H9 (cell line): Measurements from ENCODE around the gene GRIK1. TPM values are rescaled to one million over a fixed set of nuclear protein-coding genes. Genes with fewer than 3 reads are reported as not detected.

Experiments used
- DNase-seq: peaks from one replicate; pipeline ENCODE4 v3.0.0-alpha.2; 2017
- H2AFZ ChIP-seq: one replicate; pipeline ENCODE4 v1.6.1; 2013; ENCODE audit warnings: mild to moderate bottlenecking, low read length, control low read depth, moderate library complexity
- H2AK5ac ChIP-seq: 2 replicates; pipeline ENCODE4 v1.6.1; 2013; ENCODE audit warnings: low read length, control low read depth, mixed read lengths; ENCODE audit not compliant: insufficient read length
- H2BK120ac ChIP-seq: one replicate; pipeline ENCODE4 v1.6.1; 2013; ENCODE audit warnings: low read depth, mild to moderate bottlenecking, low read length, control low read depth, inconsistent platforms; ENCODE audit not compliant: poor library complexity, severe bottlenecking
- H2BK12ac ChIP-seq: 2 replicates; pipeline ENCODE4 v1.6.1; 2013; ENCODE audit warnings: low read length, control low read depth, mixed read lengths, low read depth; ENCODE audit not compliant: insufficient read length
- H2BK15ac ChIP-seq: 2 replicates; pipeline ENCODE4 v1.6.1; 2013; ENCODE audit warnings: low read depth, low read length, control low read depth
- H2BK20ac ChIP-seq: one replicate; pipeline ENCODE4 v1.6.1; 2013; ENCODE audit warnings: low read depth, mild to moderate bottlenecking, low read length, control low read depth, inconsistent platforms; ENCODE audit not compliant: poor library complexity, severe bottlenecking
- H2BK5ac ChIP-seq: 2 replicates; pipeline ENCODE4 v1.6.1; 2013; ENCODE audit warnings: low read length, control low read depth, mixed read lengths; ENCODE audit not compliant: insufficient read length
- H3K14ac ChIP-seq: 2 replicates; pipeline ENCODE4 v1.6.1; 2013; ENCODE audit warnings: low read length, control low read depth; ENCODE audit not compliant: insufficient read depth
- H3K18ac ChIP-seq: 2 replicates; pipeline ENCODE4 v1.6.1; 2013; ENCODE audit warnings: low read depth, mild to moderate bottlenecking, mixed read lengths, low read length, control low read depth; ENCODE audit not compliant: insufficient read length
- H3K23ac ChIP-seq: 2 replicates; pipeline ENCODE4 v1.6.1; 2013; ENCODE audit warnings: low read length, control low read depth, mixed read lengths, low read depth; ENCODE audit not compliant: insufficient read length
- H3K23me2 ChIP-seq: 2 replicates; pipeline ENCODE4 v1.6.1; 2013; ENCODE audit warnings: low read depth, mild to moderate bottlenecking, mixed read lengths, low read length, control low read depth; ENCODE audit not compliant: insufficient read length, poor library complexity, severe bottlenecking
- H3K27ac ChIP-seq: 2 replicates; pipeline ENCODE4 v1.5.1; 2013; ENCODE audit warnings: low read length, control low read depth, mixed read lengths, low read depth; ENCODE audit not compliant: insufficient read length
- H3K27me3 ChIP-seq: 2 replicates; pipeline ENCODE4 v1.6.1; 2013; ENCODE audit warnings: low read length, control low read depth, inconsistent platforms; ENCODE audit not compliant: insufficient read depth
- H3K4ac ChIP-seq: 2 replicates; pipeline ENCODE4 v1.6.1; 2013; ENCODE audit warnings: low read depth, mild to moderate bottlenecking, control low read depth, inconsistent platforms, low read length, moderate library complexity
- H3K4me1 ChIP-seq: 2 replicates; pipeline ENCODE4 v1.6.1; 2013; ENCODE audit warnings: low read length, control low read depth, inconsistent platforms; ENCODE audit not compliant: insufficient read depth
- H3K4me2 ChIP-seq: 2 replicates; pipeline ENCODE4 v1.6.1; 2013; ENCODE audit warnings: low read length, control low read depth, mixed read lengths; ENCODE audit not compliant: insufficient read length, insufficient read depth
- H3K56ac ChIP-seq: 2 replicates; pipeline ENCODE4 v1.6.1; 2013; ENCODE audit warnings: low read depth, mild to moderate bottlenecking, mixed read lengths, low read length, control low read depth; ENCODE audit not compliant: insufficient read length
- H3K79me1 ChIP-seq: 2 replicates; pipeline ENCODE4 v1.6.1; 2013; ENCODE audit warnings: low read depth, mild to moderate bottlenecking, moderate library complexity, low read length, control low read depth, inconsistent platforms; ENCODE audit not compliant: insufficient read depth, poor library complexity, severe bottlenecking
- H3K79me2 ChIP-seq: 2 replicates; pipeline ENCODE4 v1.6.1; 2013; ENCODE audit warnings: low read length, control low read depth, inconsistent platforms; ENCODE audit not compliant: insufficient read depth
- H3K9ac ChIP-seq: 2 replicates; pipeline ENCODE4 v1.6.1; 2013; ENCODE audit warnings: low read length, control low read depth, mixed read lengths; ENCODE audit not compliant: insufficient read length; ENCODE audit errors: extremely low read depth
- H3K9me3 ChIP-seq: one replicate; pipeline ENCODE4 v1.6.1; 2013; ENCODE audit warnings: low read depth, low read length, inconsistent platforms; ENCODE audit not compliant: control insufficient read depth
- H3T11ph ChIP-seq: one replicate; pipeline ENCODE4 v1.6.1; 2013; ENCODE audit warnings: mild to moderate bottlenecking, low read length, control low read depth, inconsistent platforms
- H4K20me1 ChIP-seq: one replicate; pipeline ENCODE4 v1.6.1; 2013; ENCODE audit not compliant: control insufficient read depth, insufficient read length, insufficient read depth
- H4K5ac ChIP-seq: 2 replicates; pipeline ENCODE4 v1.6.1; 2013; ENCODE audit warnings: low read depth, mild to moderate bottlenecking, mixed read lengths, low read length, control low read depth; ENCODE audit not compliant: insufficient read length
- H4K8ac ChIP-seq: replicated peaks from 2 replicates; pipeline ENCODE4 v1.6.1; 2013; ENCODE audit warnings: low read length, control low read depth, mixed read lengths, low read depth; ENCODE audit not compliant: insufficient read length
- H4K91ac ChIP-seq: 2 replicates; pipeline ENCODE4 v1.6.1; 2013; ENCODE audit warnings: low read depth, mild to moderate bottlenecking, moderate library complexity, mixed read lengths, low read length, control low read depth; ENCODE audit not compliant: insufficient read length
- H3K27ac Mint-ChIP-seq, 3 experiments: 2 replicates in 2 of 3; 3 replicates in 1 of 3; pipeline ENCODE4 v1.8.0; 2020 to 2021; ENCODE audit warnings: mixed read lengths in 3 of 3, mild to moderate bottlenecking in 1 of 3, moderate library complexity in 1 of 3
- H3K27me3 Mint-ChIP-seq: 2 replicates; pipeline ENCODE4 v1.8.0; 2021; ENCODE audit warnings: low read depth, mild to moderate bottlenecking, moderate library complexity, mixed read lengths
- H3K36me3 Mint-ChIP-seq, 3 experiments: 2 replicates in 2 of 3; 3 replicates in 1 of 3; pipeline ENCODE4 v1.8.0; 2020 to 2021; ENCODE audit warnings: low read depth in 3 of 3, mixed read lengths in 3 of 3; ENCODE audit not compliant: insufficient read depth in 1 of 3
- H3K4me1 Mint-ChIP-seq, 2 experiments: 2 replicates each; pipeline ENCODE4 v1.8.0; 2020; ENCODE audit warnings: mixed read lengths in 2 of 2
- H3K4me3 Mint-ChIP-seq, 2 experiments: 2 replicates in 1 of 2; 3 replicates in 1 of 2; pipeline ENCODE4 v1.8.0; 2020 to 2021; ENCODE audit warnings: mild to moderate bottlenecking in 2 of 2, mixed read lengths in 2 of 2, moderate library complexity in 1 of 2
- H3K9me3 Mint-ChIP-seq, 2 experiments: 2 replicates in 1 of 2; 3 replicates in 1 of 2; pipeline ENCODE4 v1.8.0; 2020; ENCODE audit warnings: mild to moderate bottlenecking in 2 of 2, mixed read lengths in 2 of 2, moderate library complexity in 1 of 2
- WGBS: extraction: QIAGEN DNeasy Blood & Tissue Kit; methylation state at CpG from one replicate; pipeline ENCODE4 v1.1.7; 2013; ENCODE audit warnings: missing lambda C conversion rate, low lambda C conversion rate, mixed read lengths; ENCODE audit not compliant: insufficient read length; ENCODE audit errors: extremely low coverage; 5-methylcytosine and 5-hydroxymethylcytosine counted together
- total RNA-seq: library from RNA; stranded (reverse); gene quantifications from 2 replicates; pipeline ENCODE4 v1.2.1, GENCODE V29; 2021
- TF ChIP-seq, protein P1 (sequence below): fragments of 200-600 bp; sonication (generic); conservative IDR thresholded peaks from 3 replicates; pipeline ENCODE4 v1.8.0; 2021; ENCODE audit warnings: antibody characterized with exemption, mild to moderate bottlenecking

The GRIK1 gene
- total RNA-seq, 1 experiment from 2014 or later, result not detected

DNA sequence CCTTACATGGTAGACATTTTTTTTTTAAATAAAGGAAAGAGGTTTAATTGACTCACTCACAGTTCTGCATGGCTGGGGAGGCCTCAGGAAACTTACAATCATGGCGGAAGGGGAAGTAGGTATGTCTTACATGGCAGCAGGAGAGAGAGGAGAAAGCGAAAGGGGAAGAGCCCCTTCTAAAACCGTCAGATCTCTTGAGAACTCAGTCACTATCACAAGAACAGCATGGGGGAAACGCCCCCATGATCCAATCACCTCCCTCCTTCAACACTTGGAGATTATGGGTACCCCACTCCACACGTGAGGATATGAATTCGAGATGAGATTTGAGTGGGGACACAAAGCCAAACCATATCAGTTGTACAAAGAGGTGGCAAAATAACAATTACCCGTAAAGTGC lies 301.7 kb downstream of the GRIK1 start:
- no peak overlapping the region for H3K18ac ChIP-seq
- no peak overlapping the region for H2BK120ac ChIP-seq
- no peak overlapping the region for H3K56ac ChIP-seq
- H2BK15ac ChIP-seq, result no peak overlapping the region
- no peak overlapping the region for H2BK20ac ChIP-seq
- H3K14ac ChIP-seq, result no peak overlapping the region
- no peak overlapping the region for H3K23ac ChIP-seq
- no peak for DNase-seq
- H4K91ac ChIP-seq, result no peak overlapping the region
- no peak overlapping the region for H2AK5ac ChIP-seq
- no CpG with 5 or more reads among the region's 7 CpGs for WGBS
- no peak overlapping the region for H2AFZ ChIP-seq
- H4K8ac ChIP-seq, result no peak overlapping the region
- H3K27ac ChIP-seq, result no peak overlapping the region
- TF ChIP-seq, protein P1, sequence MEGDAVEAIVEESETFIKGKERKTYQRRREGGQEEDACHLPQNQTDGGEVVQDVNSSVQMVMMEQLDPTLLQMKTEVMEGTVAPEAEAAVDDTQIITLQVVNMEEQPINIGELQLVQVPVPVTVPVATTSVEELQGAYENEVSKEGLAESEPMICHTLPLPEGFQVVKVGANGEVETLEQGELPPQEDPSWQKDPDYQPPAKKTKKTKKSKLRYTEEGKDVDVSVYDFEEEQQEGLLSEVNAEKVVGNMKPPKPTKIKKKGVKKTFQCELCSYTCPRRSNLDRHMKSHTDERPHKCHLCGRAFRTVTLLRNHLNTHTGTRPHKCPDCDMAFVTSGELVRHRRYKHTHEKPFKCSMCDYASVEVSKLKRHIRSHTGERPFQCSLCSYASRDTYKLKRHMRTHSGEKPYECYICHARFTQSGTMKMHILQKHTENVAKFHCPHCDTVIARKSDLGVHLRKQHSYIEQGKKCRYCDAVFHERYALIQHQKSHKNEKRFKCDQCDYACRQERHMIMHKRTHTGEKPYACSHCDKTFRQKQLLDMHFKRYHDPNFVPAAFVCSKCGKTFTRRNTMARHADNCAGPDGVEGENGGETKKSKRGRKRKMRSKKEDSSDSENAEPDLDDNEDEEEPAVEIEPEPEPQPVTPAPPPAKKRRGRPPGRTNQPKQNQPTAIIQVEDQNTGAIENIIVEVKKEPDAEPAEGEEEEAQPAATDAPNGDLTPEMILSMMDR, result no peak
- Mint-ChIP-seq H3K27me3 (no peaks in the 10 kb centered on the region), H3K4me1 (no peaks in the 10 kb centered on the region), H3K36me3 (no peaks in the 10 kb centered on the region), H3K27ac (no peak overlapping the region), H3K9me3 (no peaks in the 10 kb centered on the region), H3K4me3 (no peak overlapping the region)
- H2BK5ac ChIP-seq, result no peak overlapping the region
- no peaks in the 10 kb centered on the region for H4K20me1 ChIP-seq
- no peaks in the 10 kb centered on the region for H3K79me1 ChIP-seq
- no peaks in the 10 kb centered on the region for H3K27me3 ChIP-seq
- no peaks in the 10 kb centered on the region for H3K4me1 ChIP-seq
- H3K9me3 ChIP-seq, result no peaks in the 10 kb centered on the region
- H3K79me2 ChIP-seq, result no peaks in the 10 kb centered on the region
- no peak overlapping the region for H3K9ac ChIP-seq
- no peak overlapping the region for H3K4ac ChIP-seq
- H3T11ph ChIP-seq, result no peak overlapping the region
- no peaks in the 10 kb centered on the region for H3K23me2 ChIP-seq
- H4K5ac ChIP-seq, result no peak overlapping the region
- H2BK12ac ChIP-seq, result no peak overlapping the region
- no peak overlapping the region for H3K4me2 ChIP-seq
